Cardiac septum (tissue), 1 donor: Measurements from ENCODE around the gene ZNF331. TPM values are rescaled to one million over a fixed set of nuclear protein-coding genes. Genes with fewer than 3 reads are reported as not detected.

Experiments used
- DNase-seq: peaks from one replicate; pipeline ENCODE4 v3.0.0-alpha.2; 2020; ENCODE audit warnings: low spot score
- intact Hi-C: fragments of 100-400 bp; cut with DNase I; formaldehyde crosslinking; loops from one replicate; pipeline ENCODE4 v1.14.0; 2022
- total RNA-seq: library from RNA; stranded (reverse); fragmentation: NEBNext Ultra II Directional; extraction: Animal tissue kit (Norgen Biotek cat#: 25700); gene quantifications from one replicate; pipeline ENCODE4 v1.2.1, GENCODE V29; 2021
- donor health status: DM: no; HTN: no; CAD: no.

ZNF331 gene
- total RNA-seq, 1 donor from 2014 or later: 9.8 TPM

DNA sequence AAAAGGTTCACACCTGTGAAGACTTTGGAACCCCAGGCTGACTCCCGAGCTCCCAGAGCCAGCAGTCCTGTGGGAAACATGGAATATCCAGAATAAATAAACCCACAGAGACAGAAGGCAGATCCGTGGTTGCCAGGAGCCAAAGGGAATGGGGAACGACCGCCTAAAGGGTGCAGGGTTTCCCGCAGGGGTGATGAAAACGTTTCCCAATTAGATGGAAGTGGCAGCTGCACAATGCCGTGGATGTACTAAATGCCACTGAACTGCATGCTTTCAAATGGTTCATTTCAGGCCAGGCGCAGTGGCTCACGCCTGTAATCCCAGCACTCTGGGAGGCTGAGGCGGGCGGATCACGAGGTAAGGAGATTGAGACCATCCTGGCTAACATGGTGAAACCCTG is 70.4 kb downstream of the ZNF331 start:
- intact Hi-C loops: no loop called here
- DNase-seq: no peak

DNA sequence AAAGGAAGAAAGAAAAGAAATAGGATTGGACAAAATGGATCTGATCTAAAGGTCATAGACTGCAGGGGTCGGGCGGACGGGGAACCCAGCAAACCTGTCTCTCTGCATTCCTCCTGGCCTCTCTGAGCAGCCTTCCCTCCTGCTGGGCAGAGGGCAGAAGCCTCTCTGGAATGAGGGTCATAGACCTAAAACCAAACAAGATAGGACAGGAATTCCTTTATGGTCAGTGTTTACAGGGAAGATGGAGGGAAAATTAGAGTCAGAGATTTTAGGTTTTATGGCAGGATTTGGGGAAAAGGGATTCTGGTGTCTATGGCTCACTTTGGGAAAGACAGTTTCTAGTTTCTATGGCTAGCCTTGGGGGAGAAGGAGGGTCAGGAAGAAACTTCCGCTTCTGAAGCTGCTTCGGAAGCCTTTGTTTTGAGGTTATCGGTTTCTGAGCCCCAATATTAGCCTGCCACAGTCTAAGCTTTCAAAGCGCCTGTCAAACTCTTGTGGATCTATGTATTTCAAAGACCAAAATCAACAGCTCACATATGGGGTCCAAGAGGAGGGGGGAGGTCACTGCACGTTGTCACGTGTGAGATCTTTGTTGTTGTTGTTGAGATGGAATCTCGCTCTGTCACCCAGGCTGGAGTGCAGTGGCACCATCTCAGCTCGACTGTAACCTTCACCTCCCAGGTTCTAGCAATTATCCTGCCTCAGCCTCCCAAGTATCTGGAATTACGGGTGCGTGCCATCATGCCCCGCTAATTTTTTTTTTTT is 75.0 kb downstream of the ZNF331 start:
- no peak for DNase-seq
- intact Hi-C loops: no loop called here

DNA sequence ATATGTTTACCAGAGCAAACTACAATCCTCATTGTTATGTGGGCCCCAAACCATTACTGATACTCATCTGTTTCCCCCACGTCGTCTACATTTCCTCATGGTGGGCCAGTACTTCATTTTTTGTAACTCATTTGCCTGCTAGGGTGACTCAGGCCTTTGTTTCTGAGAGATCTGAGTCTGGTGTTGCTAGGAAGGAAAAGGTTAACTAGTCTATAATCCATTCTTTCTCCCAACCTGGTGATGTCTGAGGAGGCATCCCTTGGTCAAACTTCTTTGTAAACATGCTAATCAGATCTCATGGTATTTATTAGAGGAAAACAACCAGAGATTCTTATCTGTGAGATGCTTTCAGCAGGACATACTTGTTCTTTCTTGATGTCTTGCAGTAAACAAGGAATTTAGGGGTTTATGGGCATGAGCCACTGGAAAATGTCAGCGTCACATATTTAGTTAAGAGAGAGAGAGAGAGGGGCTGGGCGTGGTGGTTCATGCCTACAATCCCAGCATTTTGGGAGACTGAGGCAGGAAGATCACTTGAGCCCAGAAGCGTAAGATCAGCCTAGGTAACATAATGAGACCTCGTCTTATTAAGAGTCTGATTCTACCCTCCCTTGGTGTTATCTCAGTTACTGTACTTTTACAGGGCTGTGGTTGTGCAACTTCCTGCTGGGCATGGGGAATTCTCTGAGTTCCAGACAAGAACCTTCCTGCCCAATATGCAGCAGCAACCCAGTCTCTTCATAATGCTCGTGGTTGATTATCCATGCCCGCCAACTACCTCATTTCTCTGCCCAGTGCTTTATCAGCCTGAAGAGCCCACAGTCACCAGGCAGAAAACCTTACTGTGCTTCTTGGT is 84.2 kb downstream of the ZNF331 start:
- no peak for DNase-seq
- intact Hi-C loops: no loop called here

DNA sequence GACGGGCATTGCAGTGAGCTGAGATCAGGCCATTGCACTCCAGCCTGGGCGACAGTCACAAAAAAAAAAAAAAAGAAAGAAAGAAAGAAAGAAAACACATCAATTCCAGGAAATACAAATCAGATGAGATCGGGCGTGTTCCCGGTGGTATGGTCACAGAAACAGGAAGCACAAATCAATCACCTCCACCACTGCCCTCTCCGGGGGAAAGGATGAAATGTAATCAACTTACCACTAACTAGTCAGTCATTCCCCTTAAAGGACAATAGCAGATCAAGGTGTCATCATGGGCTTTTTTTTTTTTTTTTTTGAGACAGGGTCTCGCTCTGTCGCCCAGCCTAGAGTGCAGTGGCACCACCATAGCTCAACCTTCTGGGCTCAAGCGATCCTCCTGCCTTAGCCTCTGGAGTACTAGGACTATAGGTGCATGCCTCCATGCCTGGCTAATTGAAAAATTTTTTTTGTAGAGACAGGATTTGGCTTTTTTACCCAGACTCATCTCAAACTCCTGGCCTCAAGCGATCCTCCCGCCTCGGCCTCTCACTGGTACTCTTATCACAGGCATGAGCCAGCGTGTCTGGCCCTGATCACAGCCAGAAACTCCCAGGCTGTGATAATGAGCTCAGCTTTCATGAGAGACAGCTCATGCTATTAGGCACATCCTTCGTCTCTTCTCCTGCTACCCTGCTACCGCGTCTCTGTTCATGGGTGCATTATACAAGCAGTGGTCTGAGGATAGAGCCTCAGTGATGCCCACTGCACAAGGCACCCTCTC is 87.0 kb downstream of the ZNF331 start:
- DNase-seq: no peak
- intact Hi-C loops: no loop called here

DNA sequence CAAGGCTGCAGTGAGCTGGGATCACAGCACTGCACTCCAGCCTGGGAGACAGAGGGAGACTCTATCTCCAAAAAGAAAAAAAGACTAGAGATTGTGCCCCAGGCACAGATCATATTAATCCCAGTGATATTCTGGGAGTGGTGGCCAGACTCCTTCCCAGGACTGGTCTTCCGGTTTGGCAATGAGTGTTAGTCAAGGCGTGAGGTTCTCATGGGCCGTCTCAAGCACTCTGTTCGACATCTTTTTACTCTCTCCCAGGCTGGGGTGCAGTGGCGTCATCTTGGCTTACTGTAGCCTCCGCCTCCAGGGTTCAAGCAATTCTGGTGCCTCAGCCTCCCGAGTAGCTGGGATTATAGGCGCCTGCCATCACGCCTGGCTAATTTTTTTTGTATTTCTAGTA is 88.5 kb downstream of the ZNF331 start:
- no peak for DNase-seq
- intact Hi-C loops: no loop called here

DNA sequence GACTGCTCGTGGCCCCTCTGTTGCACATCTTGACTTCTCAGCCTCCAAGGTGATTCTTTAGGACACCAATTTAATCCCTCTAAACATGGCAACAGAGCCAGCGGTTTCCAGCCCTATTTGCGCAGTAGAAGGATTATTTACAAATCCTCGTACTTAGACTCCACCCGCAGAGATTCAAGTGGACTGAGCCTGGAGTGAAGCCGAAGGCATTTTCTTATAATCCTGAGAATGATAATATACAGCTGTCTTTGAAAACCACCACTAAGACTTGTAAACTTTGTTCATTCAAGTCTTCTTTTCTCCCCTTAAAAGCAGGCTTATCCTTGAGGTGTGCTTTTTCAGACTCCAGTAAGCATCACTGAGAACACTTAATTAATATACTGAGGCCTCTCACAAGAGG is 89.0 kb downstream of the ZNF331 start:
- intact Hi-C loops: no loop called here
- no peak for DNase-seq

Other genes starting within 250 kb of the ZNF331 start
- 3.2 TPM for gene ZNF845, start 204.4 kb upstream of the ZNF331 start, total RNA-seq
- 4.4 TPM for gene ZNF525, start 172.4 kb upstream of the ZNF331 start, total RNA-seq
- 4.5 TPM for gene ZNF765, start 143.0 kb upstream of the ZNF331 start, total RNA-seq
- gene ZNF761, start 106.2 kb upstream of the ZNF331 start, total RNA-seq: 3.5 TPM
- 0.75 TPM for gene ZNF813, start 70.4 kb upstream of the ZNF331 start, total RNA-seq
- gene DPRX, start 93.9 kb downstream of the ZNF331 start, total RNA-seq: 0.54 TPM